ENCODE results near the gene PITPNM3.

- TF ChIP-seq PATZ1 (CRISPR knock-in tag; IDR thresholded peaks at IDR 0.05; ENCODE audit: borderline replicate concordance) (no peak), ZFP3 (CRISPR knock-in tag; IDR thresholded peaks at IDR 0.05) (no peak), ZC3H10 (CRISPR knock-in tag; IDR thresholded peaks at IDR 0.05) (no peak), ESRRG (CRISPR knock-in tag; IDR thresholded peaks at IDR 0.05) (no peak)
Observed at GRCh38 chr17:6571452-6571781, 15.1 kb upstream of the PITPNM3 start.

All from SK-N-SH treated with all-trans-retinoic acid at 6 μM for 48 hours (cell line).